ENCODE data around the gene CDKAL1.
"Not testable (repeated sequence)": the region's sequence is repeated elsewhere in the genome, so short reads cannot be mapped to it uniquely, and the experiment has no call there.

The CDKAL1 gene

GRCh38 chr6:20751293-20751935 lies 217.2 kb downstream of the CDKAL1 start:
- no peak for DNase-seq

- DNase-seq, result no peak
Observed at GRCh38 chr6:20755631-20756030, 221.4 kb downstream of the CDKAL1 start.

GRCh38 chr6:20756584-20757147 lies 222.4 kb downstream of the CDKAL1 start:
- not testable (repeated sequence) for DNase-seq

DNA sequence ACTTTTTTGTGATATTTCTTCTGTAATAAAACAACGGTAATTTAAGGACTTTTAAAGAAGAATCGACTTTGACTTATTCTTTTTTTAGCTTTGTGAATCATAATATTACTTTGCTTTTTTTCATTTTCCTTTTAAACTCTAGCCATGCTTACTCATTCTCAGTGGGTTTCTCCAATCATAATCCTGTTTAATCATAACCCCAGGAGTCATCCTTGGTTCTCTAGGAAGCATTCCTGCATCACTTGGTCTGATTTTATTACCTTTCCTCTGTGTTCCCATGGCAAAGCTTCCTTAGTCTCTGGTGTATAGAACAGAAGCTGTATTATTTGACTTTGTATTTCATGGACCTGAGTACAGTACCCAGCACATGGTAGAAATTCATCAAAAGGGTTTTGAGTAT lies 223.5 kb downstream of the CDKAL1 start:
- DNase-seq, result no peak

DNA sequence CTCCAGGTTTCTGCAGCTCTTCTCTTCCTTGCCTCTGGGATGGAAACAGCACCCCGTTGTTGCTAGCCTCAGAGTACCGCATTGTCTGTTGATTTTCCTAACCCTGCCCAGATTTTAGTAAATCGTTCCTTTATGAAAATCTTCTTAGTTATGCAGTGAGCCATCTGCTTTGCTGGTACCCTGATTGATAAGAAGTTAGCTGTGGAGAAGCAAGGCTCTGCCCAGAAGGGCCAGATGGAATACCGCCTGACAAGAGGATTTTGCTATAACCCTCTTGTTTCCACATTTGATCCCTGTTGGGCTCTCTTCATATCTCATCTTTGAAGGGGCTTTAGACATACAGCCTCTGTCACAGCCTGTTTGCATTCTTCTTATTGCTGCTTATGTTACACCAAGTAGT lies 229.0 kb downstream of the CDKAL1 start:
- no peak for DNase-seq

- no peak for DNase-seq
Observed at GRCh38 chr6:20769631-20770030, 235.4 kb downstream of the CDKAL1 start.

- no peak for DNase-seq
Observed at GRCh38 chr6:20770773-20771172, 236.5 kb downstream of the CDKAL1 start.

DNA sequence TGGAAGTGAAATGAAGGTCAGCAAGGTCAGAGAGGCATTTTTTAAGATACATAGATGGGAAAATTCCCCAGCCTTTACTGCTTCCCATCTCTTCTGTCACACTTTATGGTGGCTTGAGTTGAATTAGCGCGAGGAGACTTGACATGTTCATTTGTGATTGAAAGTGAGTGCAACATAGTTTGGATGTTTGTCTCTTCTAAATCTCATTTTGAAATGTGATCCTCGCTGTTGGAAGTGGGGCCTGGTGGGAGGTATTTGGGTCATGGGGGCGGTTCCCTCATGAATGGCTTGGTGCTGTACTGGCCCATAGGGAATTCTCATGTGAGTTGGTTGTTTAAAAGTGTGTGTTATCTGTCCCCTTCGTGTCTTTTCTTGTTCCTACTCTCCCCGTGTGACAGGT lies 237.2 kb downstream of the CDKAL1 start:
- DNase-seq, result no peak

GRCh38 chr6:20773822-20774221 lies 239.6 kb downstream of the CDKAL1 start:
- DNase-seq, result no peak

- no peak for DNase-seq
Observed at GRCh38 chr6:20775981-20776380, 241.7 kb downstream of the CDKAL1 start.

DNA sequence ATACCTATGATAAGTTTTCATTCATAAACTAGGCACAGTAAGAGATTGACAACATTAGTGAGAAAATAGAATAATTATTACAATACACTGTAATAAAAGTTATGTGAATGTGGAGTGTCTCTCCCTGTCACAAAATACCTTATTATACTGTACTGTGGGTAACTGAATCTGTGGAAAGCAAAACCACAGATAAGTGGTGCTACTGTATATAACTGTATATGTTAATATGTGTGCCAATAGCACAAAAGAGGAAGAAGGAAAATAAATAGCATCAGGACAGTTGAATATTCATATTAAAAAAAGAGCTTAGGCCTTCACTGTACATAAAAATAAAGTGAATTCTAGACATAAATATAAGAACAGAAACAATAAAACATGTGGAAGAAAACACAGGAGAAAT lies 243.5 kb downstream of the CDKAL1 start:
- no peak for DNase-seq

GRCh38 chr6:20778459-20778858 lies 244.2 kb downstream of the CDKAL1 start:
- DNase-seq, result no peak

DNA sequence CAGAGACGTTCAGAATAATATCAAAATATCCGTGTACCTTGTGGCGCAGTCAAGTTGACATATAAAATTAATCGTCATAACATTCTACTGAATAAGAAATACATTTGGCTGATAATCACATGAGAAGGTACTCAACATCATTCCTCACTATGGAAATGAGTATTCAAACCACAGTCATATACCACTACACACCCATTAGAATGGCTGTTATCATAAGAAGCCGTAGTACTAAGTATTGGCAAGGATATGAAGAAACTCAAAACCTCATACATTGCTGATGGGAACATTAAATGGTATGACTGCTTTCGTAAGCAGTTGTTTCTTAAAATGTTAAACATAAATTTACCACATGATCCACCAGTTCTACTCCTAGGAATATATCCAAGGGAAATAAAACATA lies 244.7 kb downstream of the CDKAL1 start:
- DNase-seq, result no peak

- DNase-seq, result no peak
Observed at GRCh38 chr6:20789162-20789561, 254.9 kb downstream of the CDKAL1 start.

GRCh38 chr6:20790032-20790791 lies 256.0 kb downstream of the CDKAL1 start:
- no peak for DNase-seq

DNA sequence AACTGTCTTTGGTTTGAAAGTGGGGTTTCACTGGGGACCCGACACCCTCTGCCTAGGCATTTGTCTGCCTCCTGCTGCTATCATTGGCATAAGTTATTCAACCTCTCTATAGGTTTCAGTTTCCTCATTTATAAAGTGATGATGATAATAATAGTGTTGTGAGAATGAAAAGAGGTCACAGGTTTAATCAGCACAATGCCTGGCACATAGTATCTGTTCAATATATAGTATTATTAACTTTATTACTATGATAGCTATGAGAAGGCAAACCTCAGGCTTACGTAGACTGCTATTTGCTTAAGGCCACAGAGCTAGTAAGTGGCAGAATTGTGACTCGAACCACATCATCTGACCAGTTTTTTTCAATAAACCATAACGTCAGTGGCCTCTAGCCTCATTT lies 256.8 kb downstream of the CDKAL1 start:
- no peak for DNase-seq

DNA sequence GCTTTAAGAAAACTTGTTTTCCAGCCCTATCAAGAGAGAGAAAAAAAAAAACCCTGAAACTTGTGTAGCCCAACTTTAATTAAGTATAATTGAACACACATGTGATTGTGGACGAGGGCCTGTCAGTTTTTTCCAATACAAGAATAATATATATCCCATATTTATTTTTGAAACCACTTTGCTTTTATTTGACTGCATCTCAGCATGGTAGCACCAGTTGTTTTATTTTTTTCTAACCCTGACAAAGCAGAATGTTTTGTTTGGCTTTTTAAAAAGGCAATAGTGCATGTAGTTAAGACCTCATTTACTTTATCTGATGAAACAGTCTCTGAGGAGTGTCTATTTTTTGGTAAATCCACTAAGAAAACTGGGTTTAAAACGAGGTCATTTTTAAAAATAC lies 257.7 kb downstream of the CDKAL1 start:
- no peak for DNase-seq

DNA sequence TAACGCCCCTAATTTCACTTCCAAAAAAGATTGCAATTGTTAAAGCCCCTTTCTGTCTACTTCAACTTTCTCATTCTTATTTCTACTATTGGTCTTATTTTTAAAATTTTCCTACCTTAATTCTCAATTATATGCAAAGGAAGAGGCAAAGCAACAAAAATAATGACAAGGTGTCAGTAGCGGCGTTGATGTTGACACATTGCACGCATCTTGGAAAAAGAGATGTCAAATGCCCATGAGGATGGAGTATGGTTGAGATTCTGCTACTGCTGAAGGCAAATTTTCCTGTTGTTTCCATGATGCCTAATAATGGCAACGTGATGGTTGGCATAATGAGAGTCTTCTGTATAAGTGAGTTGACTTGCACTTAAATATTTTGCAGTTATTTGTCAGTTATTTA lies 258.9 kb downstream of the CDKAL1 start:
- no peak for DNase-seq

- DNase-seq, result no peak
Observed at GRCh38 chr6:20797597-20797996, 263.3 kb downstream of the CDKAL1 start.

DNA sequence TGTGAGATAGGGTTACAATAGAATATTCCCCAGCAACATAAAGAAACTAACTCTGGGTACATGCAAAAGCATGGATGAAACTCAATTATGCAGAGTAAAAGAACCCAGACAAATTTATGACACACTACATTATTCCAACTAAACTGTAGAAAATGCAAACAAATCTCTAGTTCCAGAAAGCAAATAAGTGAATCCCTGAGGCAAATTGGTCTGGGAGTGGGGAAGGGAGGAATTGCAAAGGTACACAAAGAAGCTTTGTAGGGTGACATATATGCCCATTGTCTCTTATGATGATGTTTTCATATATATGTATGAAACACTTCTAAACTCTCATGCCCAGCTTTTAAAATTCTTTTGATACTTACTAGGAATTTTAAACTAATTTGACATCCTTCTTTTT lies 266.0 kb downstream of the CDKAL1 start:
- DNase-seq, result no peak

DNA sequence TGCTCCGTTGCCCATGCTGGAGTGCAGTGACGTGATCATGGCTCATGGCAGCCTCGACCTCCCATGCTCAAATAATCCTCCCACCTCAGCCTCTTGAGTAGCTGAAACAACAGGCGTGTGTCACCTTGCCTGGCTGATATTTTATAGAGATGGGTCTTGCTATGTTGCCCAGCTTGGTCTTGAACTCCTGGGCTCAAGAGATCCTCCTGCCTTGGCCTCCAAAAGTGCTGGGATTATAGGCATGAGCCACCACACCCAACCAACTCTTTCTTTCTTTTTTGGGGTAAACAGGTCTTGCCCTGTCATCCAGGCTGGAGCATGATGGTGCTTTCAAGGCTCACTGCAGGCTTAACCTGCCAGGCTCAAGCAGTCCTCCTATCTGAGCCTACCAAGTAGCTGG lies 266.4 kb downstream of the CDKAL1 start:
- no peak for DNase-seq

DNA sequence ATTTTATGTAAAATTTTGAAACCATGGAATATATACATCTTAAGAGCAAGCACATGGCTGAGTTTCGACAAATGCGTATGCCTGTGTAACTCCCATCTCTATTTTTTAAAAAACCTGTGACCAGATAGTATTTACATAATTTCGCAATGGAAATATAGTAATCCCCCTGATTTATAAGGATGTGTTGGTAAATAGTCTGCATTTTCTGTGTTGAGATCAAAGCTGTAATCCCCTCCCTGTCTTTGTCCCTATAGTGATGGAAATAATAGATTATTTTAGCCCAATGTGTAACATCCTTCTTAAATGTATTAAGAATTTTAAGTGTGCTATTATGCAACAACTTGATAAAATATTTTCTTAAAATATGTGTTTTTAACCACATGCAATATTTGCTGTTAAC lies 267.3 kb downstream of the CDKAL1 start:
- DNase-seq, result no peak

- no peak for DNase-seq
Observed at GRCh38 chr6:20802596-20802995, 268.3 kb downstream of the CDKAL1 start.

GRCh38 chr6:20805021-20805420 lies 270.8 kb downstream of the CDKAL1 start:
- no peak for DNase-seq

DNA sequence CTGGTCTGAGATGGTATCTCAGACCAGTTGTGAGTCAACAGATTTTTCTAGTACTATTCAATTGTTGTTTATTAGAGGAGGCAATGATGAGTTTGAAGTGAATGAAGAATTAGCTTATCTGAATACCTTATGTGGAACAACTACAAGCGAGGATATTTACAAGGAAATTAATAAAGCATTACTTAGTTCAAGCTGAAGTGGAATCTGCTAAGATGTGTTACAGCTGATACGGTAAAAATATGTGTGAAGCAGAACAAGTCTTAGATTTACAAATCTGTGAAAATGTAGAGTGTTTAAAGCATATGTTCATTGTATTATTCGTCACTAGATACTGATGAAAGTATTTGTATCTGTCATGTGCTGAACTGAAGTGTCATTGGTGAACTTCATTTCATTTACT lies 272.4 kb downstream of the CDKAL1 start:
- DNase-seq, result no peak

Data from stimulated activated CD4-positive, alpha-beta T cell treated with anti-CD3 and anti-CD28 coated beads, Interleukin-15, amount 100 ng/mL, for 24 hours (primary cell).